Activated naive CD8-positive, alpha-beta T cell treated with anti-CD3 and anti-CD28 coated beads, Interleukin-2, amount 50 U/mL, for 16 hours (primary cell): ENCODE data around the gene THSD7B.
"Not testable (repeated sequence)": the region's sequence is repeated elsewhere in the genome, so short reads cannot be mapped to it uniquely, and the experiment has no call there.

Experiments used
- DNase-seq: peaks from one replicate; pipeline ENCODE4 v3.0.0-alpha.2; 2020; ENCODE audit warnings: low read depth, low spot score

Gene THSD7B

DNA sequence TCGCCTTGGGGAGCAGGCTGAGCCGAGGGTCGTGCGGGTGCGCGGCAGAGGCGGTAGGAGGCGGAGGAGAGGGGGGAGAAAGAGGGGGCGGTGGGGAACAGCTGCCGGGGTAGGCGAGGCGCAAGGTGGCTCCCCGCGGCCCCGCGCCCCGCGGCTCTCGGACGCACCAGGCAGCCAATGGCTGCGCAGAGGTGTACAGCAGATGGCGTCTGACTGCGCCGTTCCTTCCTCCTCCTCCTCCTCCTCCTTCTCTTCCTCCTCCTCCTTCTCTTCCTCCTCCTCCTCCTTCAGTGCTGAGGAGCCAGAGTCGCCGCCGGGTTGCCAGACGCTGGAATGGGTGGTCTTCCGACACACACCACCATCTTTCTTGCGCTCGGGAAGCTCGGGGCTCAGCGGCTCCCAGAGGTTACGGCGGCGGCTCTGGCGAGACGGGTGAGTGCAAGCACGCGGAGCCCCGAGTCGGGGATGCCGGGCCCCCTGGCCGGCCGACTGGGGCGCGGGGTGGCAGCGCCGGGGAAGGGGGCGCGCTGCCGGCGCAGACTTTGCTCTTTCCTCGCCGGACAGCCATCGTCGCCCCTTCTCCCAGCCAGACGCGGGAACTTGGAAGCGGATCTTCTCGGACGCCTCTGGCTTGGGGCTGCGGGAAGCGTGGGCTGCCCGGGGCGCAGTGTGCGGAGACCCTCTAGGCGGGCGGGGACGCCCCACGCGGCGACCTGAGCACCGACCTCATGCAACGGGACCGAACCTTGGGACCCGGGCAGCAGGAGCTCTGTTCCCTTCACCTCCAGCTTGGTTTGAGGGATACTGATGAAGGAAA is at the start of gene THSD7B:
TSS of gene THSD7B (plus strand) at position 290 of the 817 bp plus-strand sequence. CDS start 116,634 bp downstream, outside the sequence.
- DNase-seq = no peak

- no peak for DNase-seq
Observed at GRCh38 chr2:136718273-136718672, 47.1 kb upstream of the THSD7B start.

DNA sequence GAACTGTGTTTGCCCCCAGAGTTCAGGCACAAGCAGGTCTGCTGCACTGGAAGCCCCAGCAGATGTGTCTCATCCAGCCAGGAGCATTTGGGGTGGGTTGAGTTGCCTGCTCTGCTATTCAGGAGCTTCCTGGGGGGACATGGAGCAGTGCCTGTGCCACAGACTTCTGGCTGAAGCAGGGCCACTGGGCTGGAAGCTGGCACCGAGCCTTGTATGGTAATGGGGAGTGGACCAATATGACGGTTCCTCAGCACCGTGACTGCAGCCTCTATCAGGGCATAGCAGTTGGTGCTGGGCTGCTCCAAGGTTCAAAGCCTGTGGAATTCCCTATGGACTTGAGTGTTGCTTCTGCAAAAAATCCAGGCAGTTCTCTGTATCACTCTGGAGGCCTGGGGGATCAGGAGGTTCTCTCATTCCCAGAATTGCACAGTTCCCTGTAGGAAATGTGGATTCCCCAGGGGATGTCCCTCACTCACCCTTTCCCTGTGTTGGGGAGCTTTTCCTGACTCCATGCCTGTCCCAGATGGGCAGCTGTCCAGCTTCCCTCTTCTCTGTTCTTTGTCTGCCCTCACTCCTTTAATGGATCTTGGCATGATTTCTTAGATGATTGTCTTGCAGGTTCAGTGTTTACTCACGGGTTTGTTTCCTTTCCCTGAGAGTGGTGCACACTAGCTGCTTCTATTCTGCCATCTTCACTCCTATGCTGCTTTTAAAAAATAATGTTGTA is 37.2 kb upstream of the THSD7B start:
- DNase-seq = no peak

DNA sequence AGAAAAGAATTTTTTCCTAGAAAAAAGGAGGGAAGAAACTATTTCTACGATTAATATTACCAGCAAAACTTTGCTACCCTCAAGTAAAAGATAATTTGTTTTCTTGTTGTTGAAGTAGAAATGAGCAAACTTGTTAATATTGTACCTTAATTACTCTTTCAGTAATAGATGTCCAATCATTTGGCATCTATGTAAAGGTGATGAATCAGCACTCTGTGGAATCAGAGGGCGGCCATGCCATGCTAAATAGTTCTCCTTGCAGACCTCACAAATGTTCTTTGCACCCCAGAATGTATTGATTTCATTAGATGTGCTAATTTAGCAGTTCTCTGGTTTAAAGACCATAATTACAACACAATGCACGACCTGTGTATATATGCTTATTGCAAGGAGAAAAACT is 29.1 kb upstream of the THSD7B start:
- no peak for DNase-seq

GRCh38 chr2:136738044-136738443 is 27.3 kb upstream of the THSD7B start:
- DNase-seq = no peak

DNA sequence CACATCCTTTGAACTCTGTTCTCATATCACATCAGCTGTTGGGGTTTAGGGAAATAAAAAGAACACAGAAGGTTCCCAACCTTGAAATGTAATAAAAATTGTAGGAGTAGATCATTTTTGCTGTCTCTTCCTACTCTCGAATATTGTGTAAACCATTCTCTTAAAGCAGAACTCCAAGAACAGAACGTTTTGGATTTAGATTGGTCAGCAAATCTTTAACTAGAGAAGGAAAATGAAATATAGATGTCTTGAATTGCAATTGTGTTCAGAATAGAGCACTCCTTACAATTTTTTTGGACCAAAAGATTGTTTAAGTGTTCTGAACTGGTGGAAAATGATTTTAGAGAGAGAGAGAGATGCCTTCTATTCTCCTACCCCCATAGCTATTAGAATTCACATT is 23.9 kb upstream of the THSD7B start:
- DNase-seq = no peak

- no peak for DNase-seq
Observed at GRCh38 chr2:136750065-136750464, 15.3 kb upstream of the THSD7B start.

GRCh38 chr2:136751406-136751805 is 13.9 kb upstream of the THSD7B start:
- DNase-seq = no peak

GRCh38 chr2:136758504-136758903 is 6.8 kb upstream of the THSD7B start:
- not testable (repeated sequence) for DNase-seq

GRCh38 chr2:136764452-136765255 is 691 bp upstream of the THSD7B start:
- no peak for DNase-seq

DNA sequence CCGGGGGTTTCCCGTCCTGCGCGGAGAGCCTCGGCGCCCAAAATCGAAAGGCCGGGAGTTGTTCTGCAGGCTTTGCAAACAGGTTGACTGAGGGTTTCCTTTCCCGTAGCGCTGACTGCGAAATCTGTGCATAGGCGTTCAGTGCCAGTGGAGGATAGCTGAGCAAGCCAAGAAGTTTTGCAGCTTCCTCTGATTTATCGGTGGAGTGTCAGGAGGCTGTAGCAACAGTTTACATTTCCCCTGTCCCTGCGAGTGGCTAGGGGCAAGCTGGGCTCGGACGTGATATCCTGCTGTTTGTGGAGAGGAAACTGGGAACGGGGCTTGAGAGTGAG is 694 bp downstream of the THSD7B start:
- no peak for DNase-seq

GRCh38 chr2:136767030-136767429 is 1.7 kb downstream of the THSD7B start:
- DNase-seq = no peak

DNA sequence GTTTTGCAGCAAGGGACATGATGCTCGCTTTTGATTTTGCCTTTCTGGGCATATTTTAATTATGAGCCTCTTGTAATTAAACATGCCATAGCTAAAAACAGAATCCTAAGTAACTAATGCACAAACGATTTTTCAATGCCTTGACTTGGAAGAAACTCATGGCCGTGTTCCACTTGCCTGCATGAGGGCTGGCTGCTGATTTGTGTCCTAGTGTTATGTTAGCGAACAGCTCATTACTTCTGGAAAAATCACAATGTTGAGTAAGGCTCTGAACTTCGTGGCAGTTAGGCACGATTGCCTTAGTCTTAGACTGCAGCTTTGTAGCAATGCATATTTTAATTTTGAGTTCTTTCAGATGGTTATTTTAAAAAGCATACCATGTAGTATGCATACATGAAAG is 4.5 kb downstream of the THSD7B start:
- DNase-seq = no peak

DNA sequence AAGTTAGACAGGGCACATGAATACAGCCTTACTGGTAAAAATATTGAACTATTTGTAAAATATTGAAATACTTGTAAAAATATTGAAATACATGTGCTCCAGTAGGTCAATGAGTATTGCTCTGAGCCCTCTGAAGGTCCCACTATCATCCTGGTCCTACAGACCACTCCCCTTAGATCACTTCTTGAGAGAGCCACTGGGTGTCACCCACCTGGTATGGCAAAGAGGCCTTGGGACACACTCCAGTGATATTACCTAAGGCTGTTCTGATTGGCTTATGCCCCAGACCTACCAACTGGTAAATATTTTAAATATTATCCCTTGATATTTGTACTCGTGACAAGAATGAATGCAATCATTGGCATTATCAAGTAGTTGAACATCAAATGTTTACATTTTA is 5.0 kb downstream of the THSD7B start:
- no peak for DNase-seq

DNA sequence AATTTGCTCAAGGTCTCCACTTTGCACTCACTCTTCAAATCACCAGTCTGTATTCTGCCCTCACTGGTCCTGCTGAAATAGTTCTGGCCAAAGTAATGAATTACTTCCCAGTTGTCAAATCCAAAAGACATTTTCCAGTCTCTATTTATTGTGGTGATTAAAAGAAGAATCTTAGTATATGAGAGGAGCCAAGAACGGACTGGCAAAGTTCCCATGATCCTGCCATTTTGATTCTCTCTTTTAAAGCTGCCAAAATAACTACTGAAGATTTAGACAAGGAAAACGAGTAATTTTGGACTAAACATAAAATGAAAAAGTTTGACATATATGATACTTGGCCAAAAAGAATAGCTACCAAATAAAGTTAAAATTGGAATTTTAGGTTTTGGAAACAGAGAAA is 12.0 kb downstream of the THSD7B start:
- DNase-seq = no peak

DNA sequence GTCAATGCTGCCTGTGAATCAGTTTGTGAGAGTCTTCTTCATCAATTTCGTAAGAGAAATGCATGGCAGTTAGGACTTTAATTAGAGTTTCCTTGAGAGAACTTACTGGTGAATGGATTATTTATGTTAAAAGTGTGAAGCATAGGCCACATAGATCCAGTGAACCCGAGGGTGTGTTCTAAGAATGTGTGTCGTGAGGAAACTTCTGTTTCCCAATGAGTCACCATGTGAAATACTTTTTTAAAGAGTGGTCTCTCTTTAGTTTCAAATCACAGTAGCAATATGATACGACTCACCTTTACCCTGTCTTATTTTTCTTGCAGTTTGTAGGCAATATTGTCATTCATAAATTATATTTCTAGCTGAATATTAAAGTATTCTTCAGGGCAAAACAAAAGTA is 18.5 kb downstream of the THSD7B start:
- DNase-seq = no peak

GRCh38 chr2:136785215-136785614 is 19.9 kb downstream of the THSD7B start:
- DNase-seq = no peak

GRCh38 chr2:136787970-136788369 is 22.6 kb downstream of the THSD7B start:
- no peak for DNase-seq

DNA sequence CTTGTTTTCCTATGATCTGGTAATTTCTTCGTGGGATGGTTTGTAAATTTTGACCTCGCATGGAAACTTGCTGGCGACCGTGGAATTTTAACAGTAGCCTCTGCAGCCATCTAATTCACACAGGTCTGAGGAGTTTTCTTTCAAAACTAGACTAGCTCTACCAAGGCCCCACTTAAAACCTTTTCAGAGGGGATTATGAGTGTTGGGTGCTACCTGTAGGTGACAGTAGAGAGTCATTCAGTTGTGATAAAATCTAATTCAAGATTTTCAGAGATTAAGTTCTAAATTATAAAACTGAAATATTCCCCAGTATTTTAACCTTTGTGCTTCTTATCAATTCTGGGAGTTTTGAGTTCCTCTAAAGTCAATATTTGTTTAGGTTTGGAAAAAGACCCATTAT is 31.0 kb downstream of the THSD7B start:
- no peak for DNase-seq

DNA sequence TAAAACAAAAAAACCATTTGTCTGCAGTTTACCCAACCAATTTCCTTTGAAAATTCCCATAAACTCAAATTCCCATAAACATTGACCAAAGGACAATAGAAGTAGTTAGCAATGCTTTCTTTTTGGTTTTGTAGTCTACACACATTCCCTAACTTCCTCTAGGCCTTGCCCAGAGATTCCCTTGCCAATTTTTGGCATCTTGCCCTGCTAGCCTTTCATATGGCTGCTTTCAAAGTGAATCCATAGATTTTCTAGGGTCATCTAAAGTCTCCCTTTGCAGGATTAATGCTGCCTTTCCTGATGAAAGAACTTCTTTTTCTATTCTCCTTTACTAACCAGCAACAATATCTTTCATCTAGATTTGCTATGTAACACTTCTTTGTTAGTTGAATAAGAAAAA is 33.4 kb downstream of the THSD7B start:
- no peak for DNase-seq

DNA sequence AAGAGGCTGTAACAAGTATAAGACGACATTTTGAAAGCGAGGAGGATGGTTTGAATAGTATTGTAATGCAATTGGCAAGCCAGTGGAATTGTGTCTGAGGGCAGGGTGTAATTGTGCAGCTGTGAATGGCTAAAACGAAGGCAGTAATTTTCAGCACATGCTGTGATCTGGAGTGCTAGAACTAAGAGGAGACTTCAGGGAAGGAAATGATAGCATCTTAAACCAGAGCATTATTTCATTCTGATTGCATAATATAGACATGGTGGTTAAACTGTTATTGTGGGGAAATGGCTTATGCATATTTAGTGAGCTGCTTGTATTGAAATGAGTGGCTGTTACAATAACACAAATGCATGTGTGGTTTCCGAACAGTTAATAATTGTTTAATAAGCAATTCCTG is 36.3 kb downstream of the THSD7B start:
- DNase-seq = no peak

- DNase-seq = no peak
Observed at GRCh38 chr2:136809998-136810397, 44.7 kb downstream of the THSD7B start.
